Activated T-cell treated with anti-CD3 and anti-CD28 coated beads, Interleukin-2, amount 50 U/mL, for 24 hours (primary cell): ENCODE data around the gene SHISA6.
"Not testable (repeated sequence)": the region's sequence is repeated elsewhere in the genome, so short reads cannot be mapped to it uniquely, and the experiment has no call there.

Experiments used
- DNase-seq: peaks from one replicate; pipeline ENCODE4 v3.0.0-alpha.2; 2020
- H3K27ac Mint-ChIP-seq: 2 replicates; pipeline ENCODE4 v1.8.0; 2020; ENCODE audit warnings: mild to moderate bottlenecking, mixed read lengths
- H3K27me3 Mint-ChIP-seq: 2 replicates; pipeline ENCODE4 v1.8.0; 2020; ENCODE audit warnings: mixed read lengths
- H3K36me3 Mint-ChIP-seq: 2 replicates; pipeline ENCODE4 v1.8.0; 2020; ENCODE audit warnings: low read depth, mixed read lengths
- H3K4me1 Mint-ChIP-seq: 2 replicates; pipeline ENCODE4 v1.8.0; 2020; ENCODE audit warnings: low read depth, mixed read lengths
- H3K4me3 Mint-ChIP-seq: 2 replicates; pipeline ENCODE4 v1.8.0; 2020; ENCODE audit warnings: mild to moderate bottlenecking, moderate library complexity, mixed read lengths
- H3K9me3 Mint-ChIP-seq: 2 replicates; pipeline ENCODE4 v1.8.0; 2020; ENCODE audit warnings: mixed read lengths

Gene SHISA6

GRCh38 chr17:11303773-11304394 is 62.9 kb downstream of the SHISA6 start:
- peaks cover 2% of the 10 kb centered on the region for H3K9me3 Mint-ChIP-seq
- DNase-seq, result no peak
- no peak overlapping the region for H3K4me3 Mint-ChIP-seq
- no peaks in the 10 kb centered on the region for H3K36me3 Mint-ChIP-seq
- no peaks in the 10 kb centered on the region for H3K27me3 Mint-ChIP-seq
- H3K4me1 Mint-ChIP-seq, result no peaks in the 10 kb centered on the region
- H3K27ac Mint-ChIP-seq, result no peak overlapping the region

GRCh38 chr17:11304568-11304967 is 63.6 kb downstream of the SHISA6 start:
- no peaks in the 10 kb centered on the region for H3K27me3 Mint-ChIP-seq
- no peak overlapping the region for H3K4me3 Mint-ChIP-seq
- no peak for DNase-seq
- no peak overlapping the region for H3K27ac Mint-ChIP-seq
- H3K4me1 Mint-ChIP-seq, result no peaks in the 10 kb centered on the region
- no peaks in the 10 kb centered on the region for H3K36me3 Mint-ChIP-seq
- peaks cover 2% of the 10 kb centered on the region for H3K9me3 Mint-ChIP-seq

- H3K9me3 Mint-ChIP-seq, result peaks cover 2% of the 10 kb centered on the region
Measured at GRCh38 chr17:11305524-11305923, 64.5 kb downstream of the SHISA6 start.

GRCh38 chr17:11308531-11308930 is 67.5 kb downstream of the SHISA6 start:
- no peaks in the 10 kb centered on the region for H3K4me1 Mint-ChIP-seq
- no peaks in the 10 kb centered on the region for H3K36me3 Mint-ChIP-seq
- no peaks in the 10 kb centered on the region for H3K9me3 Mint-ChIP-seq
- H3K27me3 Mint-ChIP-seq, result no peaks in the 10 kb centered on the region
- H3K4me3 Mint-ChIP-seq, result no peak overlapping the region
- DNase-seq, result no peak
- no peak overlapping the region for H3K27ac Mint-ChIP-seq

More at GRCh38 chr17:11305524-11305923, 64.5 kb downstream of the SHISA6 start:
- H3K27ac Mint-ChIP-seq, result no peak overlapping the region
- no peaks in the 10 kb centered on the region for H3K4me1 Mint-ChIP-seq
- no peak for DNase-seq
- H3K36me3 Mint-ChIP-seq, result no peaks in the 10 kb centered on the region
- no peak overlapping the region for H3K4me3 Mint-ChIP-seq
- H3K27me3 Mint-ChIP-seq, result no peaks in the 10 kb centered on the region

- no peak for DNase-seq
- H3K4me3 Mint-ChIP-seq, result no peak overlapping the region
- H3K9me3 Mint-ChIP-seq, result no peaks in the 10 kb centered on the region
- H3K4me1 Mint-ChIP-seq, result no peaks in the 10 kb centered on the region
- H3K27ac Mint-ChIP-seq, result no peak overlapping the region
- no peaks in the 10 kb centered on the region for H3K36me3 Mint-ChIP-seq
- H3K27me3 Mint-ChIP-seq, result no peaks in the 10 kb centered on the region
Measured at GRCh38 chr17:11309033-11309432, 68.0 kb downstream of the SHISA6 start.

DNA sequence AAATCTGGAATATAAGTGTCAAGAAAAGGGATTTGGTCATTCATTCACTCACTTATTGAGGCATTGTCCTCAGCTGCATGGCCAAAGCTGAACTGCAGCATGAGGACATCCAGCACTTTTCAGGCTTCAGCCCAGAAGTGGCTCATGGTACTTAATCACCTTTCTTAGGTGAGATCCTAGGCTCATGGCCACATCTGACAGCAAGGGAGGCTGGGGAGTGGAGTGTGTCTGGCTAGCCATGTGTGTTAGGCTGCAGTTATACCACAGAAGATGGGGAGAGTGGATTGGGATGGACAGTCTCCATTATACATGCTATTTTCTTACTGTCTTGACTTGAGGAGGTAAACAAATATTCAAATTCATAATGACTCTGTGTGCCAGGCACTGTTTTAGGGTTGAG is 68.8 kb downstream of the SHISA6 start:
- H3K36me3 Mint-ChIP-seq, result no peaks in the 10 kb centered on the region
- H3K4me1 Mint-ChIP-seq, result no peaks in the 10 kb centered on the region
- no peaks in the 10 kb centered on the region for H3K27me3 Mint-ChIP-seq
- no peak overlapping the region for H3K27ac Mint-ChIP-seq
- DNase-seq, result no peak
- H3K4me3 Mint-ChIP-seq, result no peak overlapping the region
- no peaks in the 10 kb centered on the region for H3K9me3 Mint-ChIP-seq

DNA sequence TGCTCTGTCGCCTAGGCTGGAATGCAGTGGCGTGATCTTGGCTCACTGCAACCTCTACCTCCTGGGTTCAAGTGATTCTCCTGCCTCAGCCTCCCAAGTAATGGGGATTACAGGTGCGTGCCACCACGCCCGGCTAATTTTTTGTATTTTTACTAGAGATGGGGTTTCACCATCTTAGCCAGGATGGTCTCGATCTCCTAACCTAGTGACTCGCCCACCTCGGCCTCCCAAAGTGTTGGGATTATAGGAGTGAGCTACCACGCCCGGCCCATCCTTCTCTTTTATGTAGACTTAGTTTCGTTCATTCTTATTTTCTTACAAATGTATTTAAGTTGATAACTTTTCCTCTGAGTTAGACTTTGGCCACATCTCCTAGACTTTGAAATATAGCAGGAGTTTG is 75.4 kb downstream of the SHISA6 start:
- not testable (repeated sequence) for H3K27ac Mint-ChIP-seq, H3K9me3 Mint-ChIP-seq, H3K36me3 Mint-ChIP-seq, DNase-seq, H3K4me3 Mint-ChIP-seq, H3K4me1 Mint-ChIP-seq, H3K27me3 Mint-ChIP-seq

- no peaks in the 10 kb centered on the region for H3K4me1 Mint-ChIP-seq
- H3K4me3 Mint-ChIP-seq, result no peak overlapping the region
- H3K27ac Mint-ChIP-seq, result no peak overlapping the region
- H3K9me3 Mint-ChIP-seq, result no peaks in the 10 kb centered on the region
- no peak for DNase-seq
- H3K36me3 Mint-ChIP-seq, result no peaks in the 10 kb centered on the region
- no peaks in the 10 kb centered on the region for H3K27me3 Mint-ChIP-seq
Measured at GRCh38 chr17:11318207-11318606, 77.2 kb downstream of the SHISA6 start.

DNA sequence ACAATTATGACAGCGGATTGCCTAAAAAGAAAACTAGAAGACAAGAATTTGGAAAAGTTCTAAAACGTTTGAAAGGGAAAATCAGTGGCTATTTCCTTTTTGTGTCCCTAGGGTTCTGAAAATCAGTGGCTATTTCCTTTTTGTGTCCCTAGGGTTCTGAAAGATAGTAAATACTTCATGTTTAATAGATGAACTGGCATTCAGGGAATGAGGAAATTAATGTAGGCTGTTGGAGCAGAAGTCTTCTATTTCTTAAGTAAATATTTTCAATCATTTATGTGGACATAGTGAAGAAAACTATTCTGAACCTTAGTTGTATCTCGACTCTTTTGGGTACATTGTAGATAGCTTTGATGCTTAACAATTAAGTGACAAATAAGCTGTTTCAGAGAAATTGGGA is 78.9 kb downstream of the SHISA6 start:
- no peaks in the 10 kb centered on the region for H3K36me3 Mint-ChIP-seq
- H3K27me3 Mint-ChIP-seq, result no peaks in the 10 kb centered on the region
- no peak for DNase-seq
- H3K4me3 Mint-ChIP-seq, result no peak overlapping the region
- no peak overlapping the region for H3K27ac Mint-ChIP-seq
- no peaks in the 10 kb centered on the region for H3K9me3 Mint-ChIP-seq
- H3K4me1 Mint-ChIP-seq, result no peaks in the 10 kb centered on the region

GRCh38 chr17:11324021-11324420 is 83.0 kb downstream of the SHISA6 start:
- no peaks in the 10 kb centered on the region for H3K27me3 Mint-ChIP-seq
- no peaks in the 10 kb centered on the region for H3K36me3 Mint-ChIP-seq
- no peak overlapping the region for H3K4me3 Mint-ChIP-seq
- H3K27ac Mint-ChIP-seq, result no peak overlapping the region
- no peak for DNase-seq
- no peaks in the 10 kb centered on the region for H3K4me1 Mint-ChIP-seq
- no peaks in the 10 kb centered on the region for H3K9me3 Mint-ChIP-seq

DNA sequence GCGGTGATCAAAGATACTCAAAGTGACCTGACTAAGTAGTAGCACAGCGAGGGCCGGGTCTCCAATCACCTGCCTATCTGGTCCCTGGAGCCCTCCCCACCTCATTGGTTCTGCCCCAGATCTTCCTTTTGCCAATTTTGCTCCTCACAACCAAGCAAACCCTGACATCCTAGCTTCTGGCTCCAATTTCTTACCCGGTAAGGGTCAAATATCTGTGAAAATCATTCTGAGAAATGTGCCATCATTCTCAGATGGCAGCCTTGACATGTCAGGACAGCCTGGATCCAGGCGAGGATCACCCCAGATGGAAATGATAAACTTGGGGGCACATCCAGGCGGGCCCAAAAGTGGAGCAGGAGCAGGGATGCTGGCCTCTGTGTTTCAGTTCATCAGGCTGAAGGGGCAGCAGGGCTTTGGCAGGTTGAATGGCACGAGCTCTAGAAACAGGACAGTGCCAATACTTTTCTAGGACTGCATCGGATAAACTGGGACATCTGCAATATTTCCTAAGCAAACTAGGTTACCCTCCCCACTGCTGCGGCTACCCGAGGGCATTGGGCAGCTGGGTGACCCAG is 83.9 kb downstream of the SHISA6 start:
- H3K4me3 Mint-ChIP-seq, result no peak overlapping the region
- DNase-seq, result no peak
- H3K36me3 Mint-ChIP-seq, result no peaks in the 10 kb centered on the region
- H3K4me1 Mint-ChIP-seq, result no peaks in the 10 kb centered on the region
- H3K27me3 Mint-ChIP-seq, result no peaks in the 10 kb centered on the region
- H3K9me3 Mint-ChIP-seq, result no peaks in the 10 kb centered on the region
- H3K27ac Mint-ChIP-seq, result no peak overlapping the region

GRCh38 chr17:11326492-11326891 is 85.5 kb downstream of the SHISA6 start:
- Mint-ChIP-seq H3K36me3 (no peaks in the 10 kb centered on the region), H3K27me3 (no peaks in the 10 kb centered on the region), H3K4me1 (no peaks in the 10 kb centered on the region), H3K27ac (no peak overlapping the region), H3K4me3 (no peak overlapping the region), H3K9me3 (no peaks in the 10 kb centered on the region)
- no peak for DNase-seq

DNA sequence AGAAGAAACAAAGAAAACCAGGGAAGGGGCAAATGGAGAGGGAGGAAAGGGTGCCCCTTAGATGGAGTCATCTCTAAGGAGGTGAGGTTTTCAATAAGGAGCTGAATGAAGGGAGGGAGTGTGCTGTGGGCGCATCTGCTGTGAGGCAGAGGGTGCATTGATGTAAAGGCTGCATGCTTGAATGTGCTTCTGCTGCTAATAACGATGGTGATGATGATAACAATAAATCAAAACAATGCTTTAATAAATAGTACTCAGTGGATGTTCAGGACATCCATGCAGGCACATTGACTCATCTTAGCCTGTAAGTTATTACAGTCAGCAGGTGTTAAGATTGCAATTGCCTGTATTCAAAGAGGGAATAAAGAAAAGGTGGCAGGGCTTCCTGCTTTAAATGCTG is 87.8 kb downstream of the SHISA6 start:
- Mint-ChIP-seq H3K36me3 (no peaks in the 10 kb centered on the region), H3K4me1 (no peaks in the 10 kb centered on the region), H3K27me3 (no peaks in the 10 kb centered on the region), H3K9me3 (no peaks in the 10 kb centered on the region), H3K27ac (no peak overlapping the region), H3K4me3 (no peak overlapping the region)
- no peak for DNase-seq

GRCh38 chr17:11330006-11330405 is 89.0 kb downstream of the SHISA6 start:
- no peaks in the 10 kb centered on the region for H3K4me1 Mint-ChIP-seq
- H3K27ac Mint-ChIP-seq, result no peak overlapping the region
- no peak overlapping the region for H3K4me3 Mint-ChIP-seq
- no peaks in the 10 kb centered on the region for H3K9me3 Mint-ChIP-seq
- DNase-seq, result no peak
- H3K27me3 Mint-ChIP-seq, result no peaks in the 10 kb centered on the region
- no peaks in the 10 kb centered on the region for H3K36me3 Mint-ChIP-seq

GRCh38 chr17:11330826-11331225 is 89.8 kb downstream of the SHISA6 start:
- H3K4me1 Mint-ChIP-seq, result no peaks in the 10 kb centered on the region
- no peaks in the 10 kb centered on the region for H3K9me3 Mint-ChIP-seq
- no peak for DNase-seq
- no peak overlapping the region for H3K4me3 Mint-ChIP-seq
- no peaks in the 10 kb centered on the region for H3K27me3 Mint-ChIP-seq
- no peaks in the 10 kb centered on the region for H3K36me3 Mint-ChIP-seq
- no peak overlapping the region for H3K27ac Mint-ChIP-seq
